Esophagus squamous epithelium (tissue), 5 donors: ENCODE data around the gene SRPK3. TPM values are rescaled to one million over a fixed set of nuclear protein-coding genes. Genes with fewer than 3 reads are reported as not detected.

Experiments used
- DNase-seq: peaks from one replicate; lab custom pipeline; 2025; lab: John Stamatoyannopoulos, UW
- H3K27ac ChIP-seq, 4 donors: fragments of 200-600 bp; sonication (generic); one replicate each; pipeline ENCODE4 v1.5.1; 2016 to 2019; ENCODE audit warnings: mild to moderate bottlenecking in 1 of 4
- H3K27me3 ChIP-seq, 4 donors: fragments of 200-600 bp; sonication (generic); 1 replicate in 3 of 4; 2 replicates in 1 of 4; pipeline versions ENCODE4 v1.5.1 to v1.6.0; 2017 to 2021; ENCODE audit warnings: antibody characterized with exemption in 1 of 4
- H3K36me3 ChIP-seq, 3 donors: fragments of 200-600 bp; sonication (generic); one replicate each; pipeline ENCODE4 v1.5.1; 2016 to 2019
- H3K4me1 ChIP-seq, 3 donors: fragments of 200-600 bp; sonication (generic); one replicate each; pipeline ENCODE4 v1.5.1; 2017 to 2019
- H3K4me3 ChIP-seq, 4 donors: fragments of 200-600 bp; sonication (generic); 1 replicate in 3 of 4; 2 replicates in 1 of 4; pipeline ENCODE4 v1.5.1; 2016 to 2019; ENCODE audit warnings: mild to moderate bottlenecking in 2 of 4, moderate library complexity in 1 of 4
- H3K9me3 ChIP-seq, 3 donors: fragments of 200-600 bp; sonication (generic); one replicate each; pipeline ENCODE4 v1.5.1; 2016 to 2019
- CTCF ChIP-seq, 6 experiments: fragments of 450-650 bp in 4 of 6; fragments of 200-600 bp in 2 of 6; sonication (generic) in 2 of 6; IDR thresholded peaks; one replicate each; pipeline ENCODE4 v1.5.1; 2016 to 2019; ENCODE audit warnings: antibody characterized with exemption in 6 of 6, mild to moderate bottlenecking in 4 of 6, moderate library complexity in 4 of 6
- POLR2A ChIP-seq, 4 donors: fragments of 450-650 bp; IDR thresholded peaks; one replicate each; pipeline ENCODE4 v1.6.1; 2017; ENCODE audit warnings: antibody characterized with exemption in 4 of 4, mild to moderate bottlenecking in 4 of 4, moderate library complexity in 3 of 4
- WGBS, 2 donors: methylation state at CpG; one replicate each; pipeline ENCODE4 v1.1.5; 2018; 5-methylcytosine and 5-hydroxymethylcytosine counted together
- intact Hi-C: fragments of 100-400 bp; cut with DNase I; formaldehyde crosslinking; loops from one replicate; pipeline ENCODE4 v1.15.0; 2022
- total RNA-seq, 4 donors: library from RNA; depleted of rRNA; stranded (reverse); fragments of >200 nt; gene quantifications; one replicate each; pipeline ENCODE4 v1.1.0, GENCODE V29; 2016
- donor health status: DM: yes; HTN: yes; CAD: no.

Gene SRPK3
- total RNA-seq, 4 donors from 2014 or later, result 0.09 to 0.38 (median 0.15) TPM; not detected in 1

- TF ChIP-seq POLR2A (IDR thresholded peaks at IDR 0.05), result no peak
- TF ChIP-seq CTCF (IDR thresholded peaks at IDR 0.05), result no peak
- peaks cover 0 to 12% (median 0%) of the 10 kb centered on the region in 3 donors for H3K36me3 ChIP-seq
- no peak overlapping the region for H3K27ac ChIP-seq
- no peak overlapping the region for H3K4me3 ChIP-seq
- DNase-seq, result no peak
- WGBS, 2 donors, result 88% methylated on average over 3 of the region's 23 CpGs; no CpG with 5 or more reads in 1 of the 2 donors
- no peaks in the 10 kb centered on the region for H3K9me3 ChIP-seq
- no peaks in the 10 kb centered on the region for H3K27me3 ChIP-seq
- no peaks in the 10 kb centered on the region for H3K4me1 ChIP-seq
- intact Hi-C loops, result no loop called here
Observed at GRCh38 chrX:153773218-153773611, 7.6 kb upstream of the SRPK3 start.

GRCh38 chrX:153773741-153774575 lies 6.9 kb upstream of the SRPK3 start:
- Histone ChIP-seq H3K4me1 (peaks cover 0 to 7% (median 0%) of the 10 kb centered on the region in 3 donors), H3K27ac (no peak overlapping the region), H3K4me3 (no peak overlapping the region), H3K9me3 (no peaks in the 10 kb centered on the region), H3K36me3 (peaks cover 0 to 12% (median 0%) of the 10 kb centered on the region in 3 donors), H3K27me3 (no peaks in the 10 kb centered on the region)
- 83 to 96% methylated on average over 2 to 16 of the region's 48 CpGs for WGBS, 2 donors
- intact Hi-C loops, result no loop called here
- TF ChIP-seq POLR2A (IDR thresholded peaks at IDR 0.05) (no peak), CTCF (IDR thresholded peaks at IDR 0.05) (no peak)
- DNase-seq, result no peak

GRCh38 chrX:153774576-153775292 lies 6.1 kb upstream of the SRPK3 start:
- Histone ChIP-seq H3K4me1 (peaks cover 0 to 11% (median 0%) of the 10 kb centered on the region in 3 donors), H3K27me3 (no peaks in the 10 kb centered on the region), H3K36me3 (peaks cover 0 to 12% (median 0%) of the 10 kb centered on the region in 3 donors), H3K27ac (no peak overlapping the region), H3K4me3 (no peak overlapping the region), H3K9me3 (no peaks in the 10 kb centered on the region)
- no CpG with 5 or more reads among the region's 37 CpGs for WGBS, 2 donors
- DNase-seq, result no peak
- intact Hi-C loops, result no loop called here
- TF ChIP-seq POLR2A (IDR thresholded peaks at IDR 0.05) (no peak), CTCF (IDR thresholded peaks at IDR 0.05) (no peak)

GRCh38 chrX:153775293-153776119 lies 5.3 kb upstream of the SRPK3 start:
- intact Hi-C loops, result no loop called here

More at GRCh38 chrX:153775293-153776119, 5.3 kb upstream of the SRPK3 start:
- DNase-seq, result no peak
- WGBS, 2 donors, result 88 to 90% methylated on average over 6 to 11 of the region's 42 CpGs
- TF ChIP-seq POLR2A (IDR thresholded peaks at IDR 0.05) (no peak), CTCF (IDR thresholded peaks at IDR 0.05) (no peak)
- H3K27me3 ChIP-seq, result no peaks in the 10 kb centered on the region
- no peaks in the 10 kb centered on the region for H3K9me3 ChIP-seq
- peaks cover 0 to 16% (median 0%) of the 10 kb centered on the region in 3 donors for H3K4me1 ChIP-seq
- peaks cover 0 to 12% (median 0%) of the 10 kb centered on the region in 3 donors for H3K36me3 ChIP-seq
- H3K27ac ChIP-seq, result no peak overlapping the region
- no peak overlapping the region for H3K4me3 ChIP-seq
